ENCODE results near the gene HYAL2.

The HYAL2 gene

GRCh38 chr3:50322386-50323091 lies at the start of gene HYAL2:
Gene HYAL2 (minus strand): TSS chr3:50322745. CDS start chr3:50320489, 2,256 bp downstream.
- no peak for DNase-seq

GRCh38 chr3:50371133-50371685 lies 48.7 kb upstream of the HYAL2 start:
- DNase-seq, result no peak

- DNase-seq, result no peak
Observed at GRCh38 chr3:50370594-50370993, 48.0 kb upstream of the HYAL2 start.

GRCh38 chr3:50369012-50369670 lies 46.6 kb upstream of the HYAL2 start:
- no peak for DNase-seq

GRCh38 chr3:50365842-50366220 lies 43.3 kb upstream of the HYAL2 start:
- DNase-seq, result no peak

GRCh38 chr3:50365080-50365841 lies 42.7 kb upstream of the HYAL2 start:
- peak; percentile 96 for DNase-seq

GRCh38 chr3:50364573-50365079 lies 42.1 kb upstream of the HYAL2 start:
- DNase-seq, result no peak

GRCh38 chr3:50359760-50360110 lies 37.2 kb upstream of the HYAL2 start:
- no peak for DNase-seq

- DNase-seq, result peak; percentile 98
Observed at GRCh38 chr3:50358911-50359759, 36.6 kb upstream of the HYAL2 start, which contains the start of gene TMEM115. Gene TMEM115 (minus strand): TSS chr3:50359521. CDS start chr3:50359063, 458 bp downstream.

GRCh38 chr3:50358355-50358910 lies 35.9 kb upstream of the HYAL2 start:
- DNase-seq, result no peak

GRCh38 chr3:50357481-50357880 lies 34.9 kb upstream of the HYAL2 start:
- DNase-seq, result no peak

GRCh38 chr3:50356553-50356952 lies 34.0 kb upstream of the HYAL2 start:
- DNase-seq, result no peak

GRCh38 chr3:50355829-50356552 lies 33.4 kb upstream of the HYAL2 start:
- DNase-seq, result no peak

GRCh38 chr3:50354850-50355249 lies 32.3 kb upstream of the HYAL2 start:
- DNase-seq, result no peak

- DNase-seq, result no peak
Observed at GRCh38 chr3:50354186-50354764, 31.7 kb upstream of the HYAL2 start.

GRCh38 chr3:50353245-50354004 lies 30.9 kb upstream of the HYAL2 start:
- no peak for DNase-seq

- DNase-seq, result no peak
Observed at GRCh38 chr3:50352781-50353180, 30.2 kb upstream of the HYAL2 start.

GRCh38 chr3:50351323-50351697 lies 28.8 kb upstream of the HYAL2 start:
- no peak for DNase-seq

- DNase-seq, result peak; percentile 98 to 99
Observed at GRCh38 chr3:50350527-50351322, 28.2 kb upstream of the HYAL2 start, which contains the start of the genes CYB561D2 and NPRL2. Gene CYB561D2 (plus strand): TSS chr3:50350862. CDS start chr3:50351434, 572 bp downstream. Gene NPRL2 (minus strand): TSS chr3:50350775. CDS start chr3:50350652, 123 bp downstream.

Measured in CD4-positive, alpha-beta T cell treated with Interleukin-1 beta for 1 hour (primary cell).